NT2/D1 (cell line): Measurements from ENCODE around the gene DOCK1.

Experiments used
- SUZ12 ChIP-seq: IDR thresholded peaks from 2 replicates; pipeline ENCODE4 v1.6.1; 2011; ENCODE audit not compliant: insufficient read length, insufficient read depth; ENCODE audit errors: extremely low read depth
- YY1 ChIP-seq: IDR thresholded peaks from 2 replicates; pipeline ENCODE4 v1.6.1; 2011; ENCODE audit not compliant: insufficient read length, insufficient read depth

DNA sequence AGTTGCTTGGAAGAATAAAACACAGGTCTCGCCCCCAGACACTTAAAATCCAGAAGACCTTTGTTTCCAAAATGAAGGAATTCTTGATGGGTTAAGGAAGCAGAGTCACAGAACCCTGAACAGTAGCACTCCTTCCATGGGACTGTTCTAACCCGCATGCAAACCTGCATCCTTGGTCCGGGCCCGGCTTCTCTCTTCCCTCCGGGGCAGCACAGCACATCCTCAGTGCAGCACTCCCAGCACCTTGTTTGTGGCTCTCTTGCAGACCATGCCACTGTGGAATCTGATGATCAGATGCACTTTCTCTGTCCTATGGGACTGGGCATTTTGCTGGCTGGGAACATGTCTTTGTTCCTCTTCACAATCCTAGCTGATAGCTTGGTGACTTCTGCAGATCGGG is 257.6 kb downstream of the DOCK1 start:
- TF ChIP-seq YY1 (no peak), SUZ12 (no peak)
